Fibroblast of lung (primary cell): ENCODE measurements around the gene APBB2. TPM values are rescaled to one million over a fixed set of nuclear protein-coding genes. Genes with fewer than 3 reads are reported as not detected.

ENCODE experiments used
- DNase-seq, 2 donors: peaks; one replicate each; pipeline versions ENCODE4 v3.0.0 to v3.0.0-alpha.2; 2010; ENCODE audit warnings: low read depth in 2 of 2
- H2AFZ ChIP-seq: 2 replicates; pipeline ENCODE4 v1.5.1; 2012; ENCODE audit warnings: low read length, control low read depth, inconsistent platforms
- H3K27ac ChIP-seq: 2 replicates; pipeline ENCODE4 v1.5.1; 2011; ENCODE audit warnings: low read length, control low read depth; ENCODE audit not compliant: insufficient read depth
- H3K27me3 ChIP-seq: 2 replicates; pipeline ENCODE4 v1.5.1; 2011; ENCODE audit warnings: mild to moderate bottlenecking, low read length; ENCODE audit not compliant: control insufficient read depth, insufficient read depth
- H3K36me3 ChIP-seq: 2 replicates; pipeline ENCODE4 v1.5.1; 2011; ENCODE audit warnings: low read length; ENCODE audit not compliant: control insufficient read depth, insufficient read depth
- H3K4me1 ChIP-seq: 2 replicates; pipeline ENCODE4 v1.5.1; 2011; ENCODE audit warnings: low read length; ENCODE audit not compliant: control insufficient read depth, insufficient read depth; ENCODE audit errors: extremely low read depth
- H3K4me2 ChIP-seq: 2 replicates; pipeline ENCODE4 v1.5.1; 2011; ENCODE audit warnings: low read length, control low read depth; ENCODE audit not compliant: insufficient read depth; ENCODE audit errors: extremely low read depth
- H3K4me3 ChIP-seq, 4 experiments: fragments of 200-600 bp in 1 of 4; sonication (generic) in 1 of 4; replicated peaks in 1 of 4; 2 replicates each; pipeline ENCODE4 v1.5.1; 2011 to 2016; ENCODE audit warnings: low read length in 4 of 4, low read depth in 3 of 4, mild to moderate bottlenecking in 3 of 4, control low read depth in 2 of 4, inconsistent platforms in 1 of 4, mixed read lengths in 1 of 4; ENCODE audit not compliant: insufficient read depth in 1 of 4; ENCODE audit errors: control extremely low read depth in 1 of 4
- H3K79me2 ChIP-seq: 2 replicates; pipeline ENCODE4 v1.5.1; 2012; ENCODE audit warnings: mild to moderate bottlenecking, low read length, inconsistent platforms; ENCODE audit not compliant: control insufficient read depth, insufficient read depth
- H3K9ac ChIP-seq: 2 replicates; pipeline ENCODE4 v1.5.1; 2011; ENCODE audit warnings: mild to moderate bottlenecking, low read length, control low read depth; ENCODE audit not compliant: insufficient read depth
- H3K9me3 ChIP-seq: 2 replicates; pipeline ENCODE4 v1.5.1; 2012; ENCODE audit warnings: low read depth, low read length; ENCODE audit not compliant: control insufficient read depth, insufficient read depth
- H4K20me1 ChIP-seq: 2 replicates; pipeline ENCODE4 v1.5.1; 2011; ENCODE audit warnings: low read length; ENCODE audit not compliant: control insufficient read depth, insufficient read depth; ENCODE audit errors: extremely low read depth
- CTCF ChIP-seq, 2 donors: IDR thresholded peaks in 1 of 2; conservative IDR thresholded peaks in 1 of 2; 1 replicate in 1 of 2; 2 replicates in 1 of 2; pipeline ENCODE4 v1.5.1; 2011 to 2012; ENCODE audit warnings: low read length in 2 of 2, control low read depth in 1 of 2, inconsistent platforms in 1 of 2, low read depth in 1 of 2, mild to moderate bottlenecking in 1 of 2
- EZH2 ChIP-seq: IDR thresholded peaks from 2 replicates; pipeline ENCODE4 v1.5.1; 2012; ENCODE audit warnings: low read length, control low read depth, mild to moderate bottlenecking; ENCODE audit errors: missing control alignments
- polyA plus RNA-seq, 2 donors: library from polyadenylated mRNA; depleted of rRNA in 1 of 2; stranded (reverse) in 1 of 2; unstranded in 1 of 2; fragments of >200 nt; gene quantifications; 2 replicates each; pipeline ENCODE4 v1.2.1, GENCODE V29; 2011 to 2012; ENCODE audit warnings: missing spikeins in 1 of 2
- total RNA-seq: library from RNA; depleted of rRNA; stranded (reverse); fragments of >200 nt; gene quantifications from 2 replicates; pipeline ENCODE4 v1.2.1, GENCODE V29; 2014

APBB2 gene
- total and polyA plus RNA-seq, 2 donors (not counting 1 experiment from before 2014, with no cell fraction given), result 25.1 to 29.8 TPM

DNA sequence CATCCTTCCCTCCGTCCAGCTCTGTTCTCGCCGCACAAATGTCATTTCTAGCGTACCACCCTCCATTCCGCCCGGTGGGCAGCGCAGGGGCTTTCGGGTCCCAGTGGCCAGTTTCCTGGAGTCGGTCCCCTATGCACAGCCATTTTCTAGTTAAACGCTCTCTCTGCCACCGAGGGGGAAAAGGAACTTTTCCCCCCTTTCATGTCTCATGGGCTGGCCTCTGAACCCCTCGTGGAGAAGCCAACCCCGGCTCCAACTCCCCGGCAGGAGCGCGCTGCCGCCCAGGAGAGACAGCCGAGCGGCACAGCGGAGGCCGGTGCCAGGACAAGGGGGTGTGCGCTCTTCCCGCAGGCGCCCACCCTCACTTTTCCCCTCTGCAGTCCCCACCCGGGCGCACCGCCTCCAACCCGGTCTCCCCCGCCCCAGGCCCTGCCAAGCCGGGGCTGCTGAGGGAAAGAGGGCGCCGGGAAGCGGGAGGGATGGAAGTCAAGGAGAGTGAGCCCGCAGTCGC is 662 bp downstream of the APBB2 start:
- no peaks in the 10 kb centered on the region for H3K36me3 ChIP-seq
- peak overlapping the region; percentile 99 for H3K4me2 ChIP-seq
- H3K4me3 ChIP-seq, result peak overlapping the region; percentile 76 to 98 (median 86)
- no peaks in the 10 kb centered on the region for H3K9me3 ChIP-seq
- TF ChIP-seq CTCF (conservative IDR thresholded peaks at IDR 0.05 in 1 of 2, IDR thresholded peaks at IDR 0.05 in 1 of 2; ENCODE audit: low read depth in 1 of 2, low read length in 2 of 2) (no peak), EZH2 (no peak)
- DNase-seq, result no peak
- H3K27me3 ChIP-seq, result no peaks in the 10 kb centered on the region
- peak overlapping the region; percentile 73 for H3K9ac ChIP-seq
- peak overlapping the region; percentile 52 for H3K27ac ChIP-seq
- H3K79me2 ChIP-seq, result peaks cover 40% of the 10 kb centered on the region
- no peaks in the 10 kb centered on the region for H4K20me1 ChIP-seq
- peaks cover 7% of the 10 kb centered on the region for H3K4me1 ChIP-seq
- peak overlapping the region; percentile 65 for H2AFZ ChIP-seq

- Histone ChIP-seq H3K27me3 (no peaks in the 10 kb centered on the region), H3K9me3 (no peaks in the 10 kb centered on the region), H2AFZ (peak overlapping the region; percentile 50), H3K4me1 (peaks cover 7% of the 10 kb centered on the region), H3K79me2 (peaks cover 44% of the 10 kb centered on the region), H3K27ac (peak overlapping the region; percentile 52), H3K9ac (peak overlapping the region; percentile 73), H4K20me1 (no peaks in the 10 kb centered on the region), H3K4me2 (peak overlapping the region; percentile 99), H3K36me3 (no peaks in the 10 kb centered on the region), H3K4me3 (peak overlapping the region; percentile 76 to 98 (median 86))
- peak; percentile 71 to 81 for DNase-seq
- TF ChIP-seq EZH2, result no peak
- TF ChIP-seq CTCF (conservative IDR thresholded peaks at IDR 0.05 in 1 of 2, IDR thresholded peaks at IDR 0.05 in 1 of 2; ENCODE audit: low read depth in 1 of 2, low read length in 2 of 2), result peak; percentile 53 to 75
Measured at GRCh38 chr4:41212616-41213203, 1.6 kb downstream of the APBB2 start.

DNA sequence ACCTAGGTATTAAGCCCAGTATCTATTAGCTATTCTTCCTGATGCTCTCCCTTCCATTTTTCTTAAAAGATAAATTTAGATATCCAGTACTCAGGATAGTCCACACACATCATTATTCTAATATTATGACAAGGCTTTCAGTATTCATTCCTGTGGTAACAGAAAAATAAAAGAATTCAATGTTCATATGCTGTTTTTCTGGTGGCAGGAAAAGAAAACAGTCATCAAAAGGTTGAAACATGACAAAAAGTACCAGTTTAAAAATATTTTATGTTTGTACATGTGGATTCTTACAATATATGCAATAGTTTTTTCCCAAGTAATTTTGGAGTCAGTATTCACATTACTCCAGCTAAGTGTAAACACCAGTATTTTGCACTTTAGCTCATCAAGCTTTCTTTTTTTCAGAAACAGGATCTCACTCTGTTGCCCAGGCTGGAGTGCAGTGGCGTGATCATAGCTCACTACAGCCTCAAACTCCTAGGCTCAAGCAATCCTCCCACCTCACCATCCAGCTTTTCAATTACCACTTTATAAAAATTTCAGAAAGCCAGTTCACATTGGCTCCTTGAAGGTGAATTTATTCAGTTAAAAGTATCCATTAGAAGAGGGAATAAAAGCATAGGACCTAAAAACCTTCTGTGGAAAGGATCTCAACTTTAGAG is 2.3 kb downstream of the APBB2 start:
- Histone ChIP-seq H3K27ac (no peak overlapping the region), H3K79me2 (peaks cover 50% of the 10 kb centered on the region), H3K4me3 (peak overlapping the region; percentile 76 to 98 (median 86)), H3K9me3 (no peaks in the 10 kb centered on the region), H2AFZ (peak overlapping the region; percentile 50), H4K20me1 (no peaks in the 10 kb centered on the region), H3K4me2 (peak overlapping the region; percentile 99), H3K9ac (no peak overlapping the region), H3K4me1 (peaks cover 9% of the 10 kb centered on the region), H3K36me3 (no peaks in the 10 kb centered on the region), H3K27me3 (no peaks in the 10 kb centered on the region)
- DNase-seq, result no peak
- TF ChIP-seq EZH2, result no peak
- no peak for TF ChIP-seq CTCF (conservative IDR thresholded peaks at IDR 0.05 in 1 of 2, IDR thresholded peaks at IDR 0.05 in 1 of 2; ENCODE audit: low read depth in 1 of 2, low read length in 2 of 2)
